ENCODE results near the gene DLGAP3. TPM values are rescaled to one million over a fixed set of nuclear protein-coding genes. Genes with fewer than 3 reads are reported as not detected.
A peak's percentile ranks its signal among the peaks of the same experiment; 100 is the strongest.

The DLGAP3 gene
- total RNA-seq, 2 donors from 2014 or later: 0.27 to 0.54 TPM

- no peaks in the 10 kb centered on the region for H3K36me3 ChIP-seq
- peak; percentile 7 for DNase-seq
- intact Hi-C loops (cut with DNase I): no loop called here
- no peak overlapping the region for H3K4me3 ChIP-seq
- no peak for TF ChIP-seq CTCF (IDR thresholded peaks at IDR 0.05)
- H3K27ac ChIP-seq: no peak overlapping the region
- H3K9me3 ChIP-seq: no peaks in the 10 kb centered on the region
- H3K4me1 ChIP-seq: no peaks in the 10 kb centered on the region
- no peak overlapping the region for H3K9ac ChIP-seq (ENCODE audit: low read depth in 2 of 2, low read length in 2 of 2)
- no peaks in the 10 kb centered on the region for H3K27me3 ChIP-seq
These were observed 112.7 kb downstream of the DLGAP3 start for GRCh38 chr1:34816778-34817177.

GRCh38 chr1:34816332-34816731, 113.1 kb downstream of the DLGAP3 start:
- no peaks in the 10 kb centered on the region for H3K9me3 ChIP-seq
- no peaks in the 10 kb centered on the region for H3K36me3 ChIP-seq
- H3K27ac ChIP-seq: no peak overlapping the region
- no peaks in the 10 kb centered on the region for H3K4me1 ChIP-seq
- no peaks in the 10 kb centered on the region for H3K27me3 ChIP-seq
- no peak for TF ChIP-seq CTCF (IDR thresholded peaks at IDR 0.05)
- intact Hi-C loops (cut with DNase I): no loop called here
- DNase-seq: no peak
- no peak overlapping the region for H3K4me3 ChIP-seq
- H3K9ac ChIP-seq (ENCODE audit: low read depth in 2 of 2, low read length in 2 of 2): no peak overlapping the region

Other genes with a start within 250 kb of the DLGAP3 start
- under 1 TPM in 1 of 2 donors, not detected in 1; 0.42 TPM for gene GJB5, start 174.6 kb downstream of the DLGAP3 start, total RNA-seq
- under 1 TPM; 0.08 to 0.44 TPM for gene GJB4, start 169.9 kb downstream of the DLGAP3 start, total RNA-seq
- gene GJB3, start 148.4 kb downstream of the DLGAP3 start, total RNA-seq: 10 to 100 TPM in 1 of 2 donors, 1 to 10 TPM in 1; 7.5 to 20.7 TPM
- 1 to 10 TPM; 2.3 to 3.5 TPM for gene GJA4, start 136.7 kb downstream of the DLGAP3 start, total RNA-seq
- gene SMIM12, start 69.9 kb downstream of the DLGAP3 start, total RNA-seq: 10 to 100 TPM; 49.6 to 55.2 TPM
- 10 to 100 TPM; 14.6 to 19.3 TPM for gene TMEM35B, start 55.7 kb upstream of the DLGAP3 start, total RNA-seq
- 10 to 100 TPM; 14.8 to 16.1 TPM for gene ZMYM6, start 102.3 kb upstream of the DLGAP3 start, total RNA-seq
- 10 to 100 TPM; 13.4 to 14.3 TPM for gene ZMYM1, start 149.7 kb upstream of the DLGAP3 start, total RNA-seq

All from colonic mucosa (tissue), 4 donors.